UCSD-AML1 (cell line): ENCODE measurements around the gene FBXO30.
A peak's percentile ranks its signal among the peaks of the same experiment; 100 is the strongest.

Source experiments
- DNase-seq: peaks from one replicate; lab custom pipeline; 2025; ENCODE audit not compliant: unreplicated experiment; lab: John Stamatoyannopoulos, UW

FBXO30 gene, protein sequence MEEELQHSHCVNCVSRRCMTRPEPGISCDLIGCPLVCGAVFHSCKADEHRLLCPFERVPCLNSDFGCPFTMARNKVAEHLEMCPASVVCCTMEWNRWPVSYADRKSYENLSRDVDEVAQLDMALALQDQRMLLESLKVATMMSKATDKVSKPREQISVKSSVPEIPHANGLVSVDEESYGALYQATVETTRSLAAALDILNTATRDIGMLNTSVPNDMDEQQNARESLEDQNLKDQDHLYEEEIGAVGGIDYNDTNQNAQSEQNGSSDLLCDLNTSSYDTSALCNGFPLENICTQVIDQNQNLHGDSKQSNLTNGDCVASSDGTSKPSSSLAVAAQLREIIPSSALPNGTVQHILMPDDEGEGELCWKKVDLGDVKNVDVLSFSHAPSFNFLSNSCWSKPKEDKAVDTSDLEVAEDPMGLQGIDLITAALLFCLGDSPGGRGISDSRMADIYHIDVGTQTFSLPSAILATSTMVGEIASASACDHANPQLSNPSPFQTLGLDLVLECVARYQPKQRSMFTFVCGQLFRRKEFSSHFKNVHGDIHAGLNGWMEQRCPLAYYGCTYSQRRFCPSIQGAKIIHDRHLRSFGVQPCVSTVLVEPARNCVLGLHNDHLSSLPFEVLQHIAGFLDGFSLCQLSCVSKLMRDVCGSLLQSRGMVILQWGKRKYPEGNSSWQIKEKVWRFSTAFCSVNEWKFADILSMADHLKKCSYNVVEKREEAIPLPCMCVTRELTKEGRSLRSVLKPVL

DNA sequence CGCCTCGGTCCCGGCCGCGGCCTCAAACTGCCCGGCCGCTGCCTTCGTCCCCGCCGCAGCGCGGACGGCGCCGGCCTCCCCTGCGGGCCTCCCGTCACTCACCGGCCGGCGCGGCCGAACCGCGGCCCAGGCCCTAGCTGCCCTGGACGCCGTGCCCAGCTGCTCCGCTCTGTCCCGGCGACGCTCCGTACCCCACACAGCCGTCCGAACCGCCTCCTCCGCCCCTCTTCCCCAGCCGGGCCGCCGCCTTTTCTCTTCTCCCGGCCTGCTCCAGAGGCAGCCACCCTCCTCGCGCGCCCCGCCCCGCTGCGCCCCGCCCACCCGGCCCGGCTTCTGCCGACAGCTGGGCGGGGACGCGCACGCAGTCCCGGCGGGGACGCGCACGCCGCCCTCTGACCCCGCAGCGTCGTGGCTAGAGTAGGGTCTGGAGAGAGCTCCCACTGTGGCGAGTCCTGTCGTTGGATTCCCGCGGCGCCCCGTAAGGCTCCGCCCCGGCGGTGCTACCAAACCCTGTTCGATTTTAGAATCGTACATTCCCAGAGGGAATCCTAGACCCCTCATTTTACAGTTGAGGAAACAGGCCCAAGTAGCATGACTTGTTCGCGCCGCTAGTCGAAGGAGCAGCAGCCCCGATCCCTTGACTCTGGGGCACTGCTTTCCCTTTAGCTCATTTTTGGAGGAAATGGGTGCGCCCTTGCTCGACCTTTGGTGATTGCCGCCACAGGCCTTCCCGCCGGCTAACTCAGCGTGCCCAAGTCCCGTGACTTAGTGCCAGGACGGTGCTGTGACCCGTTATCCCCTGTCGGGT is at the start of gene FBXO30:
FBXO30 (minus strand) TSS at position 295 of the 808 bp plus-strand sequence. CDS start 8,390 bp downstream, outside the sequence.
- peak; percentile 95 for DNase-seq

GRCh38 chr6:145863988-145864616 is 49.5 kb upstream of the FBXO30 start:
- no peak for DNase-seq

- no peak for DNase-seq
Observed at GRCh38 chr6:145863366-145863765, 48.8 kb upstream of the FBXO30 start.

DNA sequence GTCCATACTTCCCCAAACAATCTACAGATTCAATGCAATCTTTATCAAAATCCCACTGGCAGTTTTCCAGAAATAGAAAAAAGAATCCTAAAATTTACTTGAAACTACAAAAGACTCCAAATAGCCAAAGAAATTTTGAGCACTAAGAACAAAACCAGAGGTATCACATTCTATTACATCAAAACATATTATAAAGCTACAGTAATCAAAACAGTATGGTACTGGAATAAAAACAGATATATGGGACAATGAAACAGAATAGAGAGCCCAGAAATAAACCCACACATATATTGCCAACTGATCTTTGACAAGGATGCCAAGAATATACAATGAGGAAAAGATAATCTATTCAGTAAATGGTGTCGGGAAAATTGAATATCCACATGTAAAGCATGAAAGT is 46.0 kb upstream of the FBXO30 start:
- no peak for DNase-seq

- DNase-seq, result no peak
Observed at GRCh38 chr6:145850671-145851070, 36.1 kb upstream of the FBXO30 start.

- no peak for DNase-seq
Observed at GRCh38 chr6:145848541-145848940, 33.9 kb upstream of the FBXO30 start.

DNA sequence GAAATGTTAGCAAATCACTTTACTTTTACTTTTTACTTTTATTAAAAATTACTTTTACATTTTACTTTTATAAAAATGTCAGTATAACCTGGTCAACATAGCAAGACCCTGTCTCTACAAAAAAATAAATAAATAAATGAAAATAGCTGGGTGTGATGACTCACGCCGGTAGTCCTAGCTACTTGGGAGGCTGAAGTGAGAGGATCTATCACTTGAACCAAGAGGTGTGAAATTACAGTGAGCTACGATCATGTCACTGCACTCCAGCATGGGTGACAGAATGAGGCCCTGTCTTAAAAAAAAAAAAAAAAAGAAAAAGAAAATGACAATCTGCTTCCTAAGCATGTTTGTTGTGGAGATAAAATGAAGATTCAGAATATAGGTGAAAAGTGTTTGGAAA is 31.0 kb upstream of the FBXO30 start:
- DNase-seq, result no peak

DNA sequence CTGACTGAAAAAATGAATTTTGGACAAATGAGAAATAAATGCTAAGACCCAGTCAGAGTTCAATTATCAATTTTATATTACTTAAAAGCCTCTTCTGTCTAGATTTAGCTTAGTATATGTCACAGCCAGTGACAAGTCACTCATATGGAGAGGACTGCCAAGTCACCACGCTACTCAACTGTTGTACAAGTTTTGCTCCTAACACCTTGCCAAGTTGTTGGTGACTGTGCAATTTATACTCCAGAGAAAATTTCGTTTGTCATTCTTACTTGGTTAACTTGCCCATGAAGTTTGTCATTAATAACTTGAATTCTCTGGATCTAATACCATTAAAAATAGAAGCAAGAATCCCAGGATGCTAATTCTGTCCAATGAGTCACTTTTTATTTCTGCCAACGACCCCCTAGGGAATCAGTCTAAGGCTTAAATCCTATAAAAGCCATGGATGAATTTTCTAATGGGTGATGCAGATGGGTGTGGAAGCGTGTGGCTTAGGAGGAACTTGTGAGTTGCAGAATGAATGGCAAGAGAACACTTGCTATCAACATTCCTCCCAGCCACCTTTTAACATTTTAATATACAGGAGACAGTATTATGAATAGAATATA is 30.4 kb upstream of the FBXO30 start:
- no peak for DNase-seq

- no peak for DNase-seq
Observed at GRCh38 chr6:145842693-145843546, 28.3 kb upstream of the FBXO30 start.

DNA sequence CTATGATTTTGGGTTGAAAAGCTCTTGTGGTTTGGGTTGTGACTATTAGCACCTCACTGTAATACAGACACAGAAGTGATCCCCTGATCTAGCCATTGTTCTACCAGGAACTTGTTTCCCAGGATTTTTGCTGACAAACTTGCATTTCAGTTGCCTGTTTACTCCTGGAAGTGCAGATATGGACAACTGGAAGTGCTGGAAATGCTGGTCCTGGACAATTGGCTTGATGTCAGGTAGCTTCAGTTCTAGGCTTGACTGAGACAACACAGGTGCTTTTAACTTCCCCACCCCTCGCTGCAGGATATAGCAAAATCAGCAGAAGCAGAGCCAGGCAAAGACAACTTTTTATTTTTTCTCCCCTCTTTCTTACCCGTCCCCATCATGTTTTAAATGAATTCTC is 27.1 kb upstream of the FBXO30 start:
- DNase-seq, result no peak

DNA sequence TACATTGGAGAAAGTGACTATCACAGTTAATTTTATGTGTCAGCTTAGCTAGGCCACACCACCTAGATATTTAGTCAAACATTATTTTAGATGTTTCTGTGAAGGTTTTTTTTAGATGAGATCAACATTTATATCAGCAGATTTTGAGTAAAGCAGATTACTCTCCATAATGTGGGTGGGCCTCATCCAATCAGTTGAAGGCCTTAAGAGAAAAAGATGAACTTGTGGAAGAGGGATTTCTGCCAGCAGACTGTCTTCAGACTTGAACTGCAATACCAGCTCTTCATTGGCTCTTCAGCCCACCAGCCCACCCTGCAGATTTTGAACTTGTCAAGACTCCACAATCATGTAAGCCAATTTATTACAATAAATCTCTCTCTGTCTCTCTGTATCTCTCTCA is 25.1 kb upstream of the FBXO30 start:
- no peak for DNase-seq

DNA sequence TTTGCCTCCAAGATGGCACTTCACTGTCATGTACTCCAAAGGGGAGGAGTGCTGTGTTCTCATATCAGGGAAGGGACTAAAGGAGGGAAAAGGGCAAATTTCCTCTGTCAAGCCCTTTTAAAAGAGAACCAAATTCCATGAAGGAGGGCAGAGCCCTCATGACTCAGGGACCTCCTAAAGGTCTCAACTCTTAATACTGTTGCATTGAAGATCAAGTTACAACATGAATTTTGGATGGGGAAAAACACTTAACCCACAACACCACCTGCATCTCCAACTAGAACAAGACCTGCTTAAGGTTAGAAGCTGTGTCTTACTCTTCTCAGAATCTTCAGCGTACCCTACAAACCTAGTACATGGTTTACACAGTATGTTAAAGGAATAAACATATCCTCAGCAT is 23.7 kb upstream of the FBXO30 start:
- DNase-seq, result no peak

GRCh38 chr6:145836772-145837171 is 22.2 kb upstream of the FBXO30 start:
- no peak for DNase-seq

GRCh38 chr6:145836170-145836569 is 21.6 kb upstream of the FBXO30 start:
- no peak for DNase-seq

DNA sequence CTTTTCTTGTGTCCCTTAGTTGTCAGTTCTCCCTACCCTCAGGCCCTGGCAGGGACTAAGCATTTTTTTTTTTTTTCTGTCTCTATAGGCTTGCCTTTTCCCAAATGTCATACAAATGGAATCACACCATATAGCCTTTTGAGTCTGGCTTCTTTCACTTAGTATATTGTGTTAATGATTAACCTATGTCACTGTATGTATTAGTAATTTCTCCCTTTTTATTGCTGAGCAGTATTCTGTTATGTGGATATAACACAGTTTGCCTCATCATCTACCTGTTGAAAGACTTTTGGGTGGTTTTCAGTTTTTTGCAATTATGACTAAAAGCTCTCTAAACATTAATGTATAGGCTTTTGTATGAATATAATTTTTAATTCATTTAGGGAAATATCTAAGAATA is 16.0 kb upstream of the FBXO30 start:
- no peak for DNase-seq

GRCh38 chr6:145829950-145830349 is 15.4 kb upstream of the FBXO30 start:
- no peak for DNase-seq

- no peak for DNase-seq
Observed at GRCh38 chr6:145829102-145829501, 14.5 kb upstream of the FBXO30 start.

GRCh38 chr6:145824344-145824743 is 9.7 kb upstream of the FBXO30 start:
- no peak for DNase-seq

- DNase-seq, result no peak
Observed at GRCh38 chr6:145823328-145823944, 8.8 kb upstream of the FBXO30 start.
